OCI-LY7 (cell line): ENCODE measurements around the gene ANXA3.

ENCODE experiments used
- CTCF ChIP-seq: fragments of 200-600 bp; sonication (generic); conservative IDR thresholded peaks from 2 replicates; pipeline ENCODE4 v1.5.1; 2014; ENCODE audit warnings: mild to moderate bottlenecking, antibody characterized with exemption, low read length, moderate library complexity, mixed read lengths
- EZH2phosphoT487 ChIP-seq: fragments of 200-600 bp; sonication (generic); IDR thresholded peaks from 2 replicates; pipeline ENCODE4 v1.6.1; 2018; ENCODE audit warnings: low read depth, borderline replicate concordance, mild to moderate bottlenecking, mixed run types, antibody characterized with exemption, low read length, moderate library complexity, mixed read lengths

GRCh38 chr4:78618436-78618835 is 66.9 kb downstream of the ANXA3 start:
- no peak for TF ChIP-seq CTCF
- no peak for TF ChIP-seq EZH2phosphoT487
